A673 (cell line): ENCODE results near the gene HIGD1A.

Experiments
- CTCF ChIP-seq: fragments of 300-800, 200-600 bp; sonication (generic); conservative IDR thresholded peaks from 2 replicates; pipeline ENCODE4 v1.5.1; 2017; ENCODE audit warnings: low read depth, mild to moderate bottlenecking, antibody characterized with exemption, low read length, moderate library complexity, mixed read lengths
- EZH2 ChIP-seq: fragments of 200-600 bp; sonication (generic); IDR thresholded peaks from 2 replicates; pipeline ENCODE4 v1.6.1; 2017; ENCODE audit warnings: borderline replicate concordance, low read depth, mild to moderate bottlenecking, mixed read lengths, antibody characterized with exemption, low read length; ENCODE audit not compliant: poor library complexity, severe bottlenecking

- TF ChIP-seq CTCF: no peak
- TF ChIP-seq EZH2: no peak
These were observed 25.6 kb downstream of the HIGD1A start for GRCh38 chr3:42778644-42779043.
